Measurements from ENCODE around the gene HBE1. TPM values are rescaled to one million over a fixed set of nuclear protein-coding genes. Genes with fewer than 3 reads are reported as not detected.

The HBE1 gene
- total and polyA plus RNA-seq, 2 experiments from 2014 or later: not detected

GRCh38 chr11:5286901-5287300 is 17.2 kb upstream of the HBE1 start (continued):
- TF ChIP-seq ETS1 (IDR thresholded peaks at IDR 0.05): no peak

- Histone ChIP-seq H3K4me3 (no peak overlapping the region), H3K9me2 (ENCODE audit: insufficient read depth) (peaks cover 8% of the 10 kb centered on the region; the same call in 1 of the 2 replicates), H2AFZ (no peak overlapping the region)
Observed at GRCh38 chr11:5286351-5286750, 16.6 kb upstream of the HBE1 start.

More at GRCh38 chr11:5286351-5286750, 16.6 kb upstream of the HBE1 start:
- no peak for TF ChIP-seq CTCF (conservative IDR thresholded peaks at IDR 0.05; ENCODE audit: low read depth in 2 of 2)
- no peak for TF ChIP-seq CREB1 (CRISPR knock-in tag; IDR thresholded peaks at IDR 0.05; ENCODE audit: low read depth)
- TF ChIP-seq JUNB (IDR thresholded peaks at IDR 0.05; ENCODE audit: unreplicated experiment): no peak
- TF ChIP-seq, protein P1, sequence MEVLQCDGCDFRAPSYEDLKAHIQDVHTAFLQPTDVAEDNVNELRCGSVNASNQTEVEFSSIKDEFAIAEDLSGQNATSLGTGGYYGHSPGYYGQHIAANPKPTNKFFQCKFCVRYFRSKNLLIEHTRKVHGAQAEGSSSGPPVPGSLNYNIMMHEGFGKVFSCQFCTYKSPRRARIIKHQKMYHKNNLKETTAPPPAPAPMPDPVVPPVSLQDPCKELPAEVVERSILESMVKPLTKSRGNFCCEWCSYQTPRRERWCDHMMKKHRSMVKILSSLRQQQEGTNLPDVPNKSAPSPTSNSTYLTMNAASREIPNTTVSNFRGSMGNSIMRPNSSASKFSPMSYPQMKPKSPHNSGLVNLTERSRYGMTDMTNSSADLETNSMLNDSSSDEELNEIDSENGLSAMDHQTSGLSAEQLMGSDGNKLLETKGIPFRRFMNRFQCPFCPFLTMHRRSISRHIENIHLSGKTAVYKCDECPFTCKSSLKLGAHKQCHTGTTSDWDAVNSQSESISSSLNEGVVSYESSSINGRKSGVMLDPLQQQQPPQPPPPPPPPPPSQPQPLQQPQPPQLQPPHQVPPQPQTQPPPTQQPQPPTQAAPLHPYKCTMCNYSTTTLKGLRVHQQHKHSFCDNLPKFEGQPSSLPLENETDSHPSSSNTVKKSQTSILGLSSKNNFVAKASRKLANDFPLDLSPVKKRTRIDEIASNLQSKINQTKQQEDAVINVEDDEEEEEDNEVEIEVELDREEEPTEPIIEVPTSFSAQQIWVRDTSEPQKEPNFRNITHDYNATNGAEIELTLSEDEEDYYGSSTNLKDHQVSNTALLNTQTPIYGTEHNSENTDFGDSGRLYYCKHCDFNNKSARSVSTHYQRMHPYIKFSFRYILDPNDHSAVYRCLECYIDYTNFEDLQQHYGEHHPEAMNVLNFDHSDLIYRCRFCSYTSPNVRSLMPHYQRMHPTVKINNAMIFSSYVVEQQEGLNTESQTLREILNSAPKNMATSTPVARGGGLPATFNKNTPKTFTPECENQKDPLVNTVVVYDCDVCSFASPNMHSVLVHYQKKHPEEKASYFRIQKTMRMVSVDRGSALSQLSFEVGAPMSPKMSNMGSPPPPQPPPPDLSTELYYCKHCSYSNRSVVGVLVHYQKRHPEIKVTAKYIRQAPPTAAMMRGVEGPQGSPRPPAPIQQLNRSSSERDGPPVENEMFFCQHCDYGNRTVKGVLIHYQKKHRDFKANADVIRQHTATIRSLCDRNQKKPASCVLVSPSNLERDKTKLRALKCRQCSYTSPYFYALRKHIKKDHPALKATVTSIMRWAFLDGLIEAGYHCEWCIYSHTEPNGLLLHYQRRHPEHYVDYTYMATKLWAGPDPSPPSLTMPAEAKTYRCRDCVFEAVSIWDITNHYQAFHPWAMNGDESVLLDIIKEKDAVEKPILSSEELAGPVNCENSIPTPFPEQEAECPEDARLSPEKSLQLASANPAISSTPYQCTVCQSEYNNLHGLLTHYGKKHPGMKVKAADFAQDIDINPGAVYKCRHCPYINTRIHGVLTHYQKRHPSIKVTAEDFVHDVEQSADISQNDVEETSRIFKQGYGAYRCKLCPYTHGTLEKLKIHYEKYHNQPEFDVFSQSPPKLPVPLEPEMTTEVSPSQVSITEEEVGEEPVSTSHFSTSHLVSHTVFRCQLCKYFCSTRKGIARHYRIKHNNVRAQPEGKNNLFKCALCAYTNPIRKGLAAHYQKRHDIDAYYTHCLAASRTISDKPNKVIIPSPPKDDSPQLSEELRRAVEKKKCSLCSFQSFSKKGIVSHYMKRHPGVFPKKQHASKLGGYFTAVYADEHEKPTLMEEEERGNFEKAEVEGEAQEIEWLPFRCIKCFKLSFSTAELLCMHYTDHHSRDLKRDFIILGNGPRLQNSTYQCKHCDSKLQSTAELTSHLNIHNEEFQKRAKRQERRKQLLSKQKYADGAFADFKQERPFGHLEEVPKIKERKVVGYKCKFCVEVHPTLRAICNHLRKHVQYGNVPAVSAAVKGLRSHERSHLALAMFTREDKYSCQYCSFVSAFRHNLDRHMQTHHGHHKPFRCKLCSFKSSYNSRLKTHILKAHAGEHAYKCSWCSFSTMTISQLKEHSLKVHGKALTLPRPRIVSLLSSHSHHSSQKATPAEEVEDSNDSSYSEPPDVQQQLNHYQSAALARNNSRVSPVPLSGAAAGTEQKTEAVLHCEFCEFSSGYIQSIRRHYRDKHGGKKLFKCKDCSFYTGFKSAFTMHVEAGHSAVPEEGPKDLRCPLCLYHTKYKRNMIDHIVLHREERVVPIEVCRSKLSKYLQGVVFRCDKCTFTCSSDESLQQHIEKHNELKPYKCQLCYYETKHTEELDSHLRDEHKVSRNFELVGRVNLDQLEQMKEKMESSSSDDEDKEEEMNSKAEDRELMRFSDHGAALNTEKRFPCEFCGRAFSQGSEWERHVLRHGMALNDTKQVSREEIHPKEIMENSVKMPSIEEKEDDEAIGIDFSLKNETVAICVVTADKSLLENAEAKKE (CRISPR knock-in tag; IDR thresholded peaks at IDR 0.05): no peak
- TF ChIP-seq EZH2phosphoT487 (IDR thresholded peaks at IDR 0.05; ENCODE audit: unreplicated experiment): no peak
- TF ChIP-seq STAT1 (IDR thresholded peaks at IDR 0.05; ENCODE audit: unreplicated experiment): no peak
- TF ChIP-seq ETS1 (IDR thresholded peaks at IDR 0.05): no peak
- no peak for TF ChIP-seq ZNF331 (CRISPR knock-in tag; IDR thresholded peaks at IDR 0.05; ENCODE audit: low read depth)
- no peak for TF ChIP-seq EZH2 (IDR thresholded peaks at IDR 0.05; ENCODE audit: low read depth, unreplicated experiment)
- TF ChIP-seq POLR2AphosphoS5 (IDR thresholded peaks at IDR 0.05; ENCODE audit: low read depth): no peak
- TF ChIP-seq ZNF114 (CRISPR knock-in tag; IDR thresholded peaks at IDR 0.05): no peak
- no peak overlapping the region for H3K27ac Mint-ChIP-seq
- no peaks in the 10 kb centered on the region for H3K79me2 ChIP-seq (replicated peaks; ENCODE audit: insufficient read depth)
- H3K4me2 ChIP-seq: no peak overlapping the region
- no peak overlapping the region for H3K27ac ChIP-seq (ENCODE audit: low read depth)
- H3K36me3 Mint-ChIP-seq (ENCODE audit: low read depth): no peaks in the 10 kb centered on the region
- H3K4me1 Mint-ChIP-seq: no peaks in the 10 kb centered on the region
- H3K27me3 Mint-ChIP-seq (ENCODE audit: insufficient read depth, low read depth, poor library complexity): no peaks in the 10 kb centered on the region
- no peaks in the 10 kb centered on the region for H3F3A ChIP-seq (replicated peaks; ENCODE audit: low read depth)
- H3K4me3 Mint-ChIP-seq: no peak overlapping the region
- H3K27me3 ChIP-seq (ENCODE audit: insufficient read depth): no peaks in the 10 kb centered on the region
- DNase-seq (ENCODE audit: low spot score) (no peak), ATAC-seq (no peak)
- H4K20me1 ChIP-seq (replicated peaks; ENCODE audit: insufficient read depth): no peaks in the 10 kb centered on the region
- H3K4me1 ChIP-seq (ENCODE audit: insufficient read depth): no peaks in the 10 kb centered on the region
- H3K36me3 ChIP-seq (ENCODE audit: insufficient read depth): no peaks in the 10 kb centered on the region
- H3K9me3 Mint-ChIP-seq: no peaks in the 10 kb centered on the region
